ENCODE data around the gene GBA2.

DNA sequence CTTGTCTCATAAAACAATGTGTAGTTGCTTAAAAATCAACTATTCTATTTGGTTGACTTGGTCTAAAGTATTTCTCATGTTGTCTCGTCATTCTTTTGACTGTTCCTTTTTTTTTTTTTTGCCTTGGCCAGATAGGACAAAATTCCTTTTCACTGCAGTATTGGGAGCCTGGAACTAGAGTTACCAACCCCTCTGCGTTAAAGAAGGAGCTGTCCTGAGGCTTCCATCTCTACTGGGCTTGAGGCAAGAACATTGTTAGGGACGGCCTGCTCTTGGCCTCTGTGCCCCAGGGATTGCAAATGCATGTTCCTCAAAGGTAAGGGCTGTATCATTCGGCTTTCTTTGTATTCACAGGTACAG lies 41.0 kb upstream of the GBA2 start:
- TF ChIP-seq, protein P1, sequence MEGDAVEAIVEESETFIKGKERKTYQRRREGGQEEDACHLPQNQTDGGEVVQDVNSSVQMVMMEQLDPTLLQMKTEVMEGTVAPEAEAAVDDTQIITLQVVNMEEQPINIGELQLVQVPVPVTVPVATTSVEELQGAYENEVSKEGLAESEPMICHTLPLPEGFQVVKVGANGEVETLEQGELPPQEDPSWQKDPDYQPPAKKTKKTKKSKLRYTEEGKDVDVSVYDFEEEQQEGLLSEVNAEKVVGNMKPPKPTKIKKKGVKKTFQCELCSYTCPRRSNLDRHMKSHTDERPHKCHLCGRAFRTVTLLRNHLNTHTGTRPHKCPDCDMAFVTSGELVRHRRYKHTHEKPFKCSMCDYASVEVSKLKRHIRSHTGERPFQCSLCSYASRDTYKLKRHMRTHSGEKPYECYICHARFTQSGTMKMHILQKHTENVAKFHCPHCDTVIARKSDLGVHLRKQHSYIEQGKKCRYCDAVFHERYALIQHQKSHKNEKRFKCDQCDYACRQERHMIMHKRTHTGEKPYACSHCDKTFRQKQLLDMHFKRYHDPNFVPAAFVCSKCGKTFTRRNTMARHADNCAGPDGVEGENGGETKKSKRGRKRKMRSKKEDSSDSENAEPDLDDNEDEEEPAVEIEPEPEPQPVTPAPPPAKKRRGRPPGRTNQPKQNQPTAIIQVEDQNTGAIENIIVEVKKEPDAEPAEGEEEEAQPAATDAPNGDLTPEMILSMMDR (IDR thresholded peaks at IDR 0.05; ENCODE audit: extremely low read depth in 1 of 2, insufficient read depth in 1 of 2, low read depth in 1 of 2, low read length in 2 of 2), result no peak
- TF ChIP-seq POLR2AphosphoS5 (IDR thresholded peaks at IDR 0.05; ENCODE audit: insufficient read depth, low read depth, low read length) (no peak), POLR2A (IDR thresholded peaks at IDR 0.05; ENCODE audit: low read depth, low read length) (no peak), FOS (IDR thresholded peaks at IDR 0.05; ENCODE audit: borderline replicate concordance, insufficient read depth, low read length) (no peak), GATA2 (IDR thresholded peaks at IDR 0.05; ENCODE audit: insufficient read depth, insufficient read length, low read depth, low read length) (no peak), MYC (IDR thresholded peaks at IDR 0.05; ENCODE audit: low read depth, low read length) (no peak), JUN (IDR thresholded peaks at IDR 0.05; ENCODE audit: borderline replicate concordance, insufficient read depth, insufficient read length, low read depth) (no peak), EZH2 (IDR thresholded peaks at IDR 0.05; ENCODE audit: borderline replicate concordance, low read depth, low read length, severe bottlenecking) (no peak)
- TF ChIP-seq, protein P2, sequence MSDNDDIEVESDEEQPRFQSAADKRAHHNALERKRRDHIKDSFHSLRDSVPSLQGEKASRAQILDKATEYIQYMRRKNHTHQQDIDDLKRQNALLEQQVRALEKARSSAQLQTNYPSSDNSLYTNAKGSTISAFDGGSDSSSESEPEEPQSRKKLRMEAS (IDR thresholded peaks at IDR 0.05; ENCODE audit: insufficient read depth, insufficient read length), result no peak
